Heart right ventricle (tissue), 16 donors: Measurements from ENCODE around the gene JPH2. TPM values are rescaled to one million over a fixed set of nuclear protein-coding genes. Genes with fewer than 3 reads are reported as not detected.

Experiments used
- ATAC-seq, 8 donors: fragments of 200-7000 bp; cut with Tn5 transposase; one replicate each; pipeline ENCODE4 v1.9.1; 2020; ENCODE audit warnings: mild to moderate bottlenecking in 8 of 8, moderate library complexity in 8 of 8, moderate number of reproducible peaks in 1 of 8
- DNase-seq, 2 donors: peaks; one replicate each; pipeline ENCODE4 v3.0.0-alpha.2; 2020
- H3K27ac ChIP-seq, 10 donors: fragments of 200-600 bp; sonication (generic) in 2 of 10; one replicate each; pipeline versions ENCODE4 v1.5.0 to v1.8.0; 2020 to 2022; ENCODE audit warnings: mild to moderate bottlenecking in 3 of 10
- H3K27me3 ChIP-seq, 7 donors: fragments of 200-600 bp; one replicate each; pipeline ENCODE4 v1.8.0; 2021 to 2022; ENCODE audit warnings: mild to moderate bottlenecking in 2 of 7
- H3K36me3 ChIP-seq, 9 donors: fragments of 200-600 bp; sonication (generic) in 1 of 9; one replicate each; pipeline versions ENCODE4 v1.5.0 to v1.8.0; 2020 to 2022; ENCODE audit warnings: mild to moderate bottlenecking in 2 of 9
- H3K4me1 ChIP-seq, 9 donors: fragments of 200-600 bp; sonication (generic) in 1 of 9; one replicate each; pipeline versions ENCODE4 v1.5.0 to v1.8.0; 2020 to 2022; ENCODE audit warnings: mild to moderate bottlenecking in 4 of 9
- H3K4me3 ChIP-seq, 10 donors: fragments of 200-600 bp; sonication (generic) in 2 of 10; one replicate each; pipeline versions ENCODE4 v1.5.0 to v1.8.0; 2020 to 2022; ENCODE audit warnings: mild to moderate bottlenecking in 7 of 10, moderate library complexity in 2 of 10
- H3K9me3 ChIP-seq, 11 donors: fragments of 200-600 bp in 10 of 11; sonication (generic) in 2 of 11; one replicate each; pipeline versions ENCODE4 v1.5.0 to v1.8.0; 2013 to 2022; ENCODE audit warnings: mild to moderate bottlenecking in 2 of 11, control low read depth in 1 of 11, moderate library complexity in 1 of 11
- WGBS, 2 donors: extraction: QIAGEN DNeasy Blood & Tissue Kit; methylation state at CpG; one replicate each; pipeline ENCODE4 v1.1.7; 2013; ENCODE audit warnings: inconsistent platforms in 1 of 2; 5-methylcytosine and 5-hydroxymethylcytosine counted together
- intact Hi-C, 10 donors: fragments of 100-400 bp; cut with DNase I; formaldehyde crosslinking; loops; one replicate each; pipeline versions ENCODE4 v1.11.1 to v1.14.2; 2022
- polyA plus RNA-seq, 2 donors: library from polyadenylated mRNA; stranded (reverse); fragments of 200-250 nt; gene quantifications; one replicate each; pipeline ENCODE4 v1.2.3, GENCODE V29; 2013
- total RNA-seq, 10 donors: library from RNA; stranded (reverse); fragmentation: NEBNext Ultra II Directional in 3 of 10; extraction: Animal tissue kit (Norgen Biotek cat#: 25700) in 3 of 10; gene quantifications; one replicate each; pipeline versions ENCODE4 v1.2.1 to v1.2.4, GENCODE V29; 2021 to 2023
- TF ChIP-seq, protein P1 (sequence below), 9 donors: fragments of 200-600 bp; sonication (generic) in 2 of 9; IDR thresholded peaks; one replicate each; pipeline versions ENCODE4 v1.5.0 to v1.8.0; 2021 to 2022; ENCODE audit warnings: antibody characterized with exemption in 9 of 9, mild to moderate bottlenecking in 5 of 9, moderate library complexity in 1 of 9
- donor health status: Arrhythmogenic right ventricular cardiomyopathy.
- donor health status: ischemic (EF 13 %, LVEDD 7.1; RV severe dilation, severe dysfunction).
- donor health status: healthy with polysubstance abuse.
- donor health status: DM: no; HTN: yes; CAD: no.
- donor health status: DM: no; HTN: no; CAD: no.
- donor health status: ischemic (EF 25% LVEDD 6.9; RV normal size, moderate dysfunction).
- donor health status: ischemic (EF 25% LVEDD 5.7; RV mildly dilated, moderate dysfunction).
- donor health status: healthy.
- donor health status: DM: yes; HTN: yes; CAD: no.
- donor health status: Ischemic cardiomyopathy.
- donor health status: ischemic (EF 35%, LVEDD 5.7; RV mildly dilated, moderate dysfunction).
- donor health status: nonischemic (EF 11% LVEDD 7.7; RV severe dilation, severe dysfunction).
- donor health status: DM: yes; HTN: yes; CAD: no.
- donor health status: PGD.
- donor health status: ischemic (EF 29% LVEDD 5.4; RV normal size, mild dysfunction).
- donor health status: nonischemic (EF 23%, LVEDD 6.1; RV moderate dilation, normal function).

The JPH2 gene
- total and polyA plus RNA-seq, 12 donors, result 61.9 to 215 (median 146) TPM

DNA sequence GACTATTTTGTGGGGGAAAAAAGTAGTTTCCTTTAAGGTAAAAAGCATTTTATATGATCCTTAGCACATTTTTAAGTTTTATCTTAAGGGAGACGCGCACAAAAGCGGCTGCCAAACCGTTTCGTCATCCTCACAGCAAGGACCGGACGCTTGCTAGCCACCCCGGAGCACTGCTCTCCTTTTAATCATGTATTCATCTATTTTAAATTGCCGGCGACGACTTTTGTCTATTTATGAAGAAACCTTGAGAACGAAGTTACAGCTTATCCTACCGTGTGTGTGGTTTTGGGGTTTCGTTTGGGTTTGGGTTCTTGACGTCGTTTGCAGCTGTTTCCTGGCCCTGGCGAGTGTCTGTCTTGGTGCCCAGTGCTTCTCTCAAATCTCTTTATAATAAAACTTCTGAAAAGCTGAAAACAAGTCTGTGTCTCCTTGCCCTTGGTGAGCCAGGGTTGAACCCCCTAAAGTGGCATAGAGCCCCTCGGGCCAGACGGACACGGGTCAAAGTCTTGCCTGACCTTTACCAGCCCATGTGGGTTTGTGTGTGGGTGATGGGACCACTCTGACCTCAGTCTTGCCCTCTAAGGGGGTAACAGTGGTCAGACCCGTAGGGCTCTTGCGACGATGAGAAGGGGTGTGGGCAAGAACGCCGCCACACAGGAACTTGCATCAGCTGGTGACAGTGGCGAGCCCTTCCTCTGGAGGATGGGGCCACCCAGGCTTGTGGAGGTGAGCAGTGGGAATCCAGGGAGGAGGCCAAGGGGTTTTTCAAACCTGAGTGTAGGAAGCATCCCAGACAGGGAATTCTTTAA lies 117.6 kb downstream of the JPH2 start:
- peak overlapping the region in 1 of 10 donors; percentile 27 for H3K4me3 ChIP-seq
- H3K9me3 ChIP-seq, result no peaks in the 10 kb centered on the region
- intact Hi-C loops, result loop anchor here in 2 of 10 donors (5.0 to 10.0 kb wide), 3 partner anchors 225 to 615 kb away; partner anchors contain the start of gene SRSF6 (in 1 of the 2)
- peak overlapping the region in 2 of 10 donors; percentile 40 to 86 for H3K27ac ChIP-seq
- TF ChIP-seq, protein P1, sequence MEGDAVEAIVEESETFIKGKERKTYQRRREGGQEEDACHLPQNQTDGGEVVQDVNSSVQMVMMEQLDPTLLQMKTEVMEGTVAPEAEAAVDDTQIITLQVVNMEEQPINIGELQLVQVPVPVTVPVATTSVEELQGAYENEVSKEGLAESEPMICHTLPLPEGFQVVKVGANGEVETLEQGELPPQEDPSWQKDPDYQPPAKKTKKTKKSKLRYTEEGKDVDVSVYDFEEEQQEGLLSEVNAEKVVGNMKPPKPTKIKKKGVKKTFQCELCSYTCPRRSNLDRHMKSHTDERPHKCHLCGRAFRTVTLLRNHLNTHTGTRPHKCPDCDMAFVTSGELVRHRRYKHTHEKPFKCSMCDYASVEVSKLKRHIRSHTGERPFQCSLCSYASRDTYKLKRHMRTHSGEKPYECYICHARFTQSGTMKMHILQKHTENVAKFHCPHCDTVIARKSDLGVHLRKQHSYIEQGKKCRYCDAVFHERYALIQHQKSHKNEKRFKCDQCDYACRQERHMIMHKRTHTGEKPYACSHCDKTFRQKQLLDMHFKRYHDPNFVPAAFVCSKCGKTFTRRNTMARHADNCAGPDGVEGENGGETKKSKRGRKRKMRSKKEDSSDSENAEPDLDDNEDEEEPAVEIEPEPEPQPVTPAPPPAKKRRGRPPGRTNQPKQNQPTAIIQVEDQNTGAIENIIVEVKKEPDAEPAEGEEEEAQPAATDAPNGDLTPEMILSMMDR (IDR thresholded peaks at IDR 0.05), result no peak
- no peaks in the 10 kb centered on the region for H3K36me3 ChIP-seq
- ATAC-seq, result no peak
- DNase-seq, result no peak
- peaks cover 0 to 48% (median 3%) of the 10 kb centered on the region in 9 donors for H3K4me1 ChIP-seq
- 73 to 86% methylated on average over 26 of the region's 26 CpGs for WGBS, 2 donors
- H3K27me3 ChIP-seq, result peaks cover 0 to 6% (median 0%) of the 10 kb centered on the region in 7 donors

DNA sequence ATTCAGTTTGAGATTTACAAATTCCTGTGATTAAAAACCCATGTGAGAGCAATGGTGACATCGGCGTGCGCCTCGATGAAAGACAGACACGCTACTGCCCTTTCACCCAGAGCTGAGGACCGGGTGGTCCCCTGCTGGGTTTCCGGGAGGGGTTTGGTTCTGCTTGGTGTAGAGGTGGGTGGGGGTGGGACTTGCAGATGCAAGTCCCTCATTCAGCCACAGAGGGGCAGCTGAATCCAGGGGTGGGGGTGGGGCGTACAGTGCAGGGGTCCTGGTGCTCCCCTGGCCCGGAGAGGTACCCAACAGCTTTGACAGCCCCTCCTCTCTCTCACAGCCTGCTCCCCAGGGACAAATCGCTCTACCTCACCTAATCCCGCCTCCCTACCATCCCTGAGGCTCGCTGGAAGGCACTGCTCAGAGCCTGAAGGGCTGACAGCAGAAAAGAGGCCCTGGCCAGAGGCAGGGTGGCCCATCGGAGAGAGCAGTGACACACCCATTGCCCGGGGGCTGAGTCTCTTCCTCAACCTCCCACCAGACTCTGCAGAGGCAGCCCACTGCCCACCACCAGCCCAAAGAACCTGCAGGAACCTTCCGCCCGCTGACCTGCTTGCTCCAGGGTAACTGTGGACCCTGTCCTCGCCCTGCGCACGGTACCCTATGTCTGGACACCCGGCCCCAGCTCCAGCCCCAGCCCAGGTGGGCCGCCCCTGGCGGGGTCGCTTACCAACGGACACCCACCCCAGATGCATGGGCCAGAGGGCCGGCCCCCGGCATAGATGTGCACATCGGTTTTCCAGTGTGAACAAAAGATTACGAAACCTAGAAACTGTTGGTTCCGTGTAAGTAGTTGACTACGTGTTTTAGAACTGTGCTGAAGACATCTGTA lies 118.4 kb downstream of the JPH2 start:
- peaks cover 0 to 6% (median 0%) of the 10 kb centered on the region in 7 donors for H3K27me3 ChIP-seq
- H3K4me3 ChIP-seq, result peak overlapping the region in 1 of 10 donors; percentile 27
- H3K36me3 ChIP-seq, result no peaks in the 10 kb centered on the region
- DNase-seq, result no peak
- intact Hi-C loops, result no loop called here
- TF ChIP-seq, protein P1 (IDR thresholded peaks at IDR 0.05), result no peak
- no peak for ATAC-seq
- H3K27ac ChIP-seq, result peak overlapping the region in 2 of 10 donors; percentile 40 to 86
- WGBS, 2 donors, result 81 to 84% methylated on average over 30 of the region's 30 CpGs
- H3K9me3 ChIP-seq, result no peaks in the 10 kb centered on the region
- peaks cover 0 to 39% (median 0%) of the 10 kb centered on the region in 9 donors for H3K4me1 ChIP-seq

DNA sequence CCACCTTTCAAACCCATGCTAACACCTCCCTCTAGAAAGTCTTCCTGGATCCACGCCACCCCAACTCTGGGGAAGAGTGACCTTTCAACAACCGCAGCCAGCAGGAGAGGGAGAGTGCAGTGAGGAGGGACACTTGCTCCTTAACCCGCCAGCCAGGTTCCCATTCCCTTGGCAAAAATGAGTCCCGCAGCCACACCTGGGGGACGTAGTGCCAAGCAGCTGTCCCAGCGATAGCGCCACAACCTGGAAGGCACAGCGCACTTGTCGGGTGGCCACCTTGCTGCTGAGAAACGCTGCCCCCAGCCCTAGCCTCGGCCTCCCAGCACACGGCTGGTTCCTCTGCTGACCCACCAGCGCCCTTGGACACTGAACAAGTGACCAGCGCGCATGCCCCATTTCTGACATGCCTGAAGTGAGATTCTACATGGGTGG lies 119.3 kb downstream of the JPH2 start:
- intact Hi-C loops, result no loop called here
- TF ChIP-seq, protein P1 (IDR thresholded peaks at IDR 0.05), result no peak
- peaks cover 0 to 33% (median 0%) of the 10 kb centered on the region in 9 donors for H3K4me1 ChIP-seq
- DNase-seq, result no peak
- H3K9me3 ChIP-seq, result no peaks in the 10 kb centered on the region
- H3K27me3 ChIP-seq, result peaks cover 0 to 6% (median 0%) of the 10 kb centered on the region in 7 donors
- H3K4me3 ChIP-seq, result no peak overlapping the region
- WGBS, 2 donors, result 83 to 87% methylated on average over 15 of the region's 15 CpGs
- no peak overlapping the region for H3K27ac ChIP-seq
- H3K36me3 ChIP-seq, result no peaks in the 10 kb centered on the region
- peak in 1 of 8 donors; percentile 31 for ATAC-seq
